ENCODE measurements around the gene TTC23L. TPM values are rescaled to one million over a fixed set of nuclear protein-coding genes. Genes with fewer than 3 reads are reported as not detected.

TTC23L gene
- total and polyA plus RNA-seq, 2 of the 8 experiments (the other 6 are each of a cell fraction or from before 2014, with no cell fraction given) = 1.1 to 2.4 TPM

DNA sequence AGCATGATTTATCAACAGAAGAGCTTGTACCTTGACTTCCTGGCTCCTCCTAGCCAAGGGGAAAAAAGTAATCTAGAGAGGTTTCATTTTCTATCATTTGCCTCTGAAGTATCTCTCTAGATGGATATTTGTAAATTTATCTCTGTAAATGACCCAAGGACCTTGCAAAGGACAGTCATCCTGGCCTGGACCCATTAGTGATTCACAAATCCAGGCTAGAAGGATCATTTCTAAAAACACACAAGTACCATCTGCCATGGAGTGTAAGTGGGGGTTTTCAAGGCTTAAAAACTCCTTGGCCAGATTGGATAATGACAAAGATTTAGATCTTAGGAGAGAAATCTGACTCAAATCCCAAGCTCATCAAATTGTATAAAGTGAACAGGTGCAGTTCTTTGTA, 8.1 kb downstream of the TTC23L start:
- CTCF ChIA-PET (ENCODE audit: partially characterized antibody) = no interaction called here
- Histone ChIP-seq H3K14ac (ENCODE audit: insufficient read length) (no peak overlapping the region), H3K4me1 (replicated peaks in 1 of 4; ENCODE audit: control insufficient read depth in 3 of 4, insufficient read depth in 4 of 4, low read length in 3 of 4) (no peaks in the 10 kb centered on the region), H3K9me3 (ENCODE audit: insufficient read depth in 2 of 2, low read depth in 1 of 2, low read length in 1 of 2) (peaks cover 0 to 4% of the 10 kb centered on the region in 2 experiments; a peak in 1 of 4 replicates), H2BK20ac (ENCODE audit: low read length) (no peak overlapping the region), H4K20me1 (replicated peaks in 1 of 2; ENCODE audit: control insufficient read depth in 1 of 2, insufficient read depth in 2 of 2, low read length in 2 of 2) (no peaks in the 10 kb centered on the region), H2AK5ac (ENCODE audit: low read depth, low read length) (no peak overlapping the region), H4K91ac (replicated peaks; ENCODE audit: insufficient read length, low read length) (no peak overlapping the region), H2BK5ac (ENCODE audit: low read depth, low read length) (no peak overlapping the region), H4K8ac (ENCODE audit: extremely low read depth, insufficient read depth, low read length) (no peak overlapping the region), H2AFZ (ENCODE audit: low read length) (no peak overlapping the region), H3K4me2 (ENCODE audit: insufficient read depth in 1 of 2, low read depth in 2 of 2, low read length in 2 of 2) (no peak overlapping the region), H3K27me3 (replicated peaks in 1 of 4; ENCODE audit: control insufficient read depth in 3 of 4, extremely low read depth in 1 of 4, insufficient read depth in 3 of 4, low read length in 3 of 4) (no peaks in the 10 kb centered on the region), H3K18ac (ENCODE audit: extremely low read depth, low read length) (no peak overlapping the region), H3K56ac (replicated peaks; ENCODE audit: insufficient read length, low read depth, low read length) (no peak overlapping the region), H3K4me3 (ENCODE audit: extremely low read depth in 1 of 4, insufficient read depth in 2 of 4, low read depth in 3 of 4, low read length in 4 of 4) (no peak overlapping the region), H2BK15ac (ENCODE audit: low read length) (no peak overlapping the region), H3K23ac (ENCODE audit: insufficient read length) (no peak overlapping the region), H3K36me3 (ENCODE audit: control insufficient read depth in 2 of 4, insufficient read depth in 4 of 4, low read length in 3 of 4) (peaks cover 0 to 4% (median 0%) of the 10 kb centered on the region in 4 experiments; a peak in 2 of 8 replicates), H3K79me1 (ENCODE audit: low read depth, low read length) (no peaks in the 10 kb centered on the region), H3K79me2 (ENCODE audit: control insufficient read depth in 1 of 2, insufficient read depth in 2 of 2, low read length in 2 of 2) (no peaks in the 10 kb centered on the region), H3K9ac (replicated peaks in 1 of 4; ENCODE audit: extremely low read depth in 1 of 4, low read depth in 3 of 4, low read length in 3 of 4) (no peak overlapping the region), H3K23me2 (ENCODE audit: low read depth, low read length) (no peaks in the 10 kb centered on the region; the same call in 1 of the 2 replicates), H2BK12ac (ENCODE audit: low read depth, low read length) (no peak overlapping the region), H3K27ac (ENCODE audit: low read depth, low read length) (no peak overlapping the region), H3K4ac (replicated peaks; ENCODE audit: insufficient read length, low read depth, low read length) (no peak overlapping the region), H2BK120ac (replicated peaks; ENCODE audit: low read depth, low read length) (no peak overlapping the region), H4K5ac (ENCODE audit: insufficient read length, low read depth, low read length) (no peak overlapping the region)
- POLR2A ChIA-PET (ENCODE audit: partially characterized antibody) = interaction anchor here (0.7 to 1.1 kb wide), 4 partner anchors 13 to 280 kb away, joined by 3 read pairs; partner anchors contain the start of genes BRIX1 and RAD1
- no peak for FAIRE-seq
- TF ChIP-seq KDM1A (IDR thresholded peaks at IDR 0.05; ENCODE audit: borderline replicate concordance, low read length) (no peak), TAF1 (IDR thresholded peaks at IDR 0.05; ENCODE audit: low read depth, low read length) (no peak), TCF12 (IDR thresholded peaks at IDR 0.05; ENCODE audit: low read depth, low read length) (no peak), HDAC2 (IDR thresholded peaks at IDR 0.05; ENCODE audit: borderline replicate concordance in 1 of 2, low read depth in 2 of 2, low read length in 2 of 2) (no peak), GABPA (IDR thresholded peaks at IDR 0.05; ENCODE audit: borderline replicate concordance, insufficient read depth, low read length) (no peak), SP1 (IDR thresholded peaks at IDR 0.05; ENCODE audit: low read depth, low read length) (no peak), JUN (IDR thresholded peaks at IDR 0.05; ENCODE audit: low read depth, low read length) (no peak), CHD1 (IDR thresholded peaks at IDR 0.05; ENCODE audit: low read depth, low read length) (no peak), GTF2F1 (IDR thresholded peaks at IDR 0.05; ENCODE audit: borderline replicate concordance, low read depth, low read length) (no peak), JUND (IDR thresholded peaks at IDR 0.05; ENCODE audit: low read length) (no peak), POLR2A (IDR thresholded peaks at IDR 0.05; ENCODE audit: control extremely low read depth in 1 of 2, low read depth in 2 of 2, low read length in 2 of 2) (no peak), CHD2 (IDR thresholded peaks at IDR 0.05; ENCODE audit: low read length) (no peak), MAFK (IDR thresholded peaks at IDR 0.05; ENCODE audit: low read depth, low read length) (no peak)
- DNase-seq (ENCODE audit: low read depth in 1 of 2, low spot score in 2 of 2) = no peak

Data from H1 (cell line).